Brain microvascular endothelial cell (primary cell): ENCODE results near the gene ERBIN.

Source experiments
- DNase-seq: peaks from one replicate; pipeline ENCODE4 v3.0.0-alpha.2; 2020
- H3K27ac ChIP-seq: fragments of 250-450 bp; sonication (Bioruptor Pico); 2 replicates; pipeline ENCODE4 v1.5.1; 2020; ENCODE audit warnings: mild to moderate bottlenecking, moderate library complexity
- H3K27me3 ChIP-seq: fragments of 250-450 bp; sonication (Bioruptor Pico); replicated peaks from 2 replicates; pipeline ENCODE4 v1.5.1; 2020; ENCODE audit warnings: mild to moderate bottlenecking
- H3K36me3 ChIP-seq: fragments of 250-450 bp; sonication (Bioruptor Pico); replicated peaks from 2 replicates; pipeline ENCODE4 v1.5.1; 2020; ENCODE audit warnings: mild to moderate bottlenecking
- H3K4me3 ChIP-seq: 2 replicates; pipeline ENCODE4 v1.5.1; 2011; ENCODE audit warnings: low read depth, mild to moderate bottlenecking, control low read depth, low read length, moderate library complexity
- CTCF ChIP-seq: IDR thresholded peaks from 2 replicates; pipeline ENCODE4 v1.5.1; 2011; ENCODE audit warnings: low read depth, mild to moderate bottlenecking, moderate library complexity, low read length, control low read depth, inconsistent platforms; ENCODE audit errors: missing control alignments
- in situ Hi-C: cut with HindIII; loops from 2 replicates; pipeline ENCODE4 v1.10.0; 2017; ENCODE audit warnings: low sequenced_read_pairs, low pct_ligation_motif_present

Gene ERBIN

GRCh38 chr5:65982635-65983034, 56.3 kb downstream of the ERBIN start:
- no peak overlapping the region for H3K4me3 ChIP-seq
- no peaks in the 10 kb centered on the region for H3K36me3 ChIP-seq
- DNase-seq = no peak
- TF ChIP-seq CTCF = no peak
- no peaks in the 10 kb centered on the region for H3K27me3 ChIP-seq
- H3K27ac ChIP-seq = no peak overlapping the region
- in situ Hi-C loops = no loop called here

GRCh38 chr5:65984098-65984885, 57.9 kb downstream of the ERBIN start:
- H3K4me3 ChIP-seq = no peak overlapping the region
- no peaks in the 10 kb centered on the region for H3K36me3 ChIP-seq
- in situ Hi-C loops = no loop called here
- TF ChIP-seq CTCF = no peak
- no peak overlapping the region for H3K27ac ChIP-seq
- no peak for DNase-seq
- no peaks in the 10 kb centered on the region for H3K27me3 ChIP-seq

GRCh38 chr5:65986050-65986451, 59.7 kb downstream of the ERBIN start:
- in situ Hi-C loops = no loop called here
- no peak overlapping the region for H3K4me3 ChIP-seq
- H3K27me3 ChIP-seq = no peaks in the 10 kb centered on the region
- no peak overlapping the region for H3K27ac ChIP-seq
- TF ChIP-seq CTCF = no peak
- peak; percentile 51 for DNase-seq
- H3K36me3 ChIP-seq = no peaks in the 10 kb centered on the region

- in situ Hi-C loops = no loop called here
- Histone ChIP-seq H3K27ac (no peak overlapping the region), H3K4me3 (no peak overlapping the region), H3K36me3 (no peaks in the 10 kb centered on the region), H3K27me3 (no peaks in the 10 kb centered on the region)
- no peak for DNase-seq
- no peak for TF ChIP-seq CTCF
Measured at GRCh38 chr5:65986796-65987195, 60.4 kb downstream of the ERBIN start.

- DNase-seq = no peak
- Histone ChIP-seq H3K4me3 (no peak overlapping the region), H3K36me3 (no peaks in the 10 kb centered on the region), H3K27me3 (no peaks in the 10 kb centered on the region), H3K27ac (no peak overlapping the region)
- no peak for TF ChIP-seq CTCF
- in situ Hi-C loops = no loop called here
Measured at GRCh38 chr5:65987982-65988381, 61.6 kb downstream of the ERBIN start.

GRCh38 chr5:65989158-65989557, 62.8 kb downstream of the ERBIN start:
- in situ Hi-C loops = no loop called here
- no peak for TF ChIP-seq CTCF
- Histone ChIP-seq H3K36me3 (no peaks in the 10 kb centered on the region), H3K27me3 (no peaks in the 10 kb centered on the region), H3K27ac (no peak overlapping the region), H3K4me3 (no peak overlapping the region)
- DNase-seq = no peak
